Coronary artery (tissue), 2 donors: ENCODE measurements around the gene EHMT1.
"Not testable (repeated sequence)": the region's sequence is repeated elsewhere in the genome, so short reads cannot be mapped to it uniquely, and the experiment has no call there.

Experiments used
- DNase-seq: peaks from one replicate; pipeline ENCODE4 v3.0.0-alpha.2; 2017; ENCODE audit warnings: low spot score
- H3K27ac ChIP-seq, 2 donors: fragments of 200-600 bp; sonication (generic); one replicate each; pipeline ENCODE4 v1.5.1; 2016 to 2019
- H3K4me3 ChIP-seq: fragments of 200-600 bp; sonication (generic); 2 replicates; pipeline ENCODE4 v1.5.1; 2016; ENCODE audit warnings: mild to moderate bottlenecking, moderate library complexity
- CTCF ChIP-seq: fragments of 200-600 bp; sonication (generic); IDR thresholded peaks from one replicate; pipeline ENCODE4 v1.5.1; 2019; ENCODE audit warnings: antibody characterized with exemption

Gene EHMT1

GRCh38 chr9:137590469-137591383 is 28.1 kb upstream of the EHMT1 start, which contains the start of gene ZMYND19:
Gene ZMYND19, minus strand, starts transcription at chr9:137590512. Its CDS starts 249 bp downstream, at chr9:137590263.
- peak within 1 kb of the TSS; percentile 16 to 80 for H3K27ac ChIP-seq
- peak within 1 kb of the TSS; percentile 95 for H3K4me3 ChIP-seq
- DNase-seq, result peak; percentile 86
- TF ChIP-seq CTCF, result no peak

GRCh38 chr9:137592767-137593166 is 26.0 kb upstream of the EHMT1 start:
- Histone ChIP-seq H3K27ac (no peak overlapping the region), H3K4me3 (no peak overlapping the region)
- TF ChIP-seq CTCF, result no peak
- DNase-seq, result no peak

GRCh38 chr9:137593176-137593575 is 25.6 kb upstream of the EHMT1 start:
- no peak overlapping the region for H3K27ac ChIP-seq
- DNase-seq, result no peak
- no peak for TF ChIP-seq CTCF
- no peak overlapping the region for H3K4me3 ChIP-seq

GRCh38 chr9:137596577-137596976 is 22.2 kb upstream of the EHMT1 start:
- not testable (repeated sequence) for H3K4me3 ChIP-seq, DNase-seq, H3K27ac ChIP-seq

GRCh38 chr9:137598943-137599342 is 19.9 kb upstream of the EHMT1 start:
- TF ChIP-seq CTCF, result no peak
- DNase-seq, result no peak
- Histone ChIP-seq H3K4me3 (no peak overlapping the region), H3K27ac (no peak overlapping the region)

GRCh38 chr9:137602661-137603060 is 16.1 kb upstream of the EHMT1 start:
- no peak for TF ChIP-seq CTCF
- DNase-seq, result no peak
- Histone ChIP-seq H3K4me3 (no peak overlapping the region), H3K27ac (no peak overlapping the region)

- Histone ChIP-seq H3K27ac (no peak overlapping the region), H3K4me3 (no peak overlapping the region)
- DNase-seq, result no peak
- TF ChIP-seq CTCF, result no peak
Measured at GRCh38 chr9:137603879-137604278, 14.9 kb upstream of the EHMT1 start.
